Mesothelial cell of epicardium (in vitro differentiated cells): ENCODE measurements around the gene ATL3. TPM values are rescaled to one million over a fixed set of nuclear protein-coding genes. Genes with fewer than 3 reads are reported as not detected.

Experiments
- DNase-seq, 2 experiments: peaks; one replicate each; pipeline ENCODE4 v3.0.0; 2021; ENCODE audit warnings: low spot score in 2 of 2; ENCODE audit not compliant: unreplicated experiment in 2 of 2
- H3K27ac Mint-ChIP-seq: 2 replicates; pipeline ENCODE4 v1.8.0; 2021; ENCODE audit warnings: mixed read lengths
- H3K27me3 Mint-ChIP-seq: 2 replicates; pipeline ENCODE4 v1.8.0; 2021; ENCODE audit warnings: low read depth, mixed read lengths
- H3K36me3 Mint-ChIP-seq: 2 replicates; pipeline ENCODE4 v1.8.0; 2021; ENCODE audit warnings: mixed read lengths
- H3K4me1 Mint-ChIP-seq: 2 replicates; pipeline ENCODE4 v1.8.0; 2021; ENCODE audit warnings: mixed read lengths
- H3K4me3 Mint-ChIP-seq: 2 replicates; pipeline ENCODE4 v1.8.0; 2021; ENCODE audit warnings: mild to moderate bottlenecking, moderate library complexity, mixed read lengths
- H3K9me3 Mint-ChIP-seq: 2 replicates; pipeline ENCODE4 v1.8.0; 2021; ENCODE audit warnings: mixed read lengths
- total RNA-seq: library from RNA; stranded (reverse); gene quantifications from 3 replicates; pipeline ENCODE4 v1.2.1, GENCODE V29; 2021
- TF ChIP-seq, protein P1 (sequence below): fragments of 200-600 bp; sonication (generic); IDR thresholded peaks from one replicate; pipeline ENCODE4 v1.5.0; 2021; ENCODE audit warnings: antibody characterized with exemption; ENCODE audit not compliant: unreplicated experiment

ATL3 gene
- total RNA-seq, 1 donor from 2014 or later, result 20.0 TPM

DNA sequence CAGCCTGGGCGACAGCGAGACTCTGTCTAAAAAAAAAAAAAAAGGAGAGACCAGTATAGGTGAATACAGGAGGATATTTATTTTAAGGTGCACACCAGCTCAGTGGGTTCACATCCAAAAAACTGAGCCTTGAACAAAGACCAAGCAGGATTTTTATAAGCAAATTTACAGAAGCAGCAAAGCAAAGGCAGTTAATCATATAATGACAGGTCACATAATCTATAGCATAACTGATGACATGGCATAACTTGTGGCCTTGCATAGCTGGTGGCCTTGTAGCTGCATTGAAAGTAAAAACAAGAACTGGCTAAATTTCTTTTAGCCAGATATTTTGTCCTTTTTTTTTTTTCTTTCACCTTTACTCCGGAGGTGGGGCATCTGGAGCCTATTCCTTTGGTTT lies 54.2 kb downstream of the ATL3 start:
- TF ChIP-seq, protein P1, sequence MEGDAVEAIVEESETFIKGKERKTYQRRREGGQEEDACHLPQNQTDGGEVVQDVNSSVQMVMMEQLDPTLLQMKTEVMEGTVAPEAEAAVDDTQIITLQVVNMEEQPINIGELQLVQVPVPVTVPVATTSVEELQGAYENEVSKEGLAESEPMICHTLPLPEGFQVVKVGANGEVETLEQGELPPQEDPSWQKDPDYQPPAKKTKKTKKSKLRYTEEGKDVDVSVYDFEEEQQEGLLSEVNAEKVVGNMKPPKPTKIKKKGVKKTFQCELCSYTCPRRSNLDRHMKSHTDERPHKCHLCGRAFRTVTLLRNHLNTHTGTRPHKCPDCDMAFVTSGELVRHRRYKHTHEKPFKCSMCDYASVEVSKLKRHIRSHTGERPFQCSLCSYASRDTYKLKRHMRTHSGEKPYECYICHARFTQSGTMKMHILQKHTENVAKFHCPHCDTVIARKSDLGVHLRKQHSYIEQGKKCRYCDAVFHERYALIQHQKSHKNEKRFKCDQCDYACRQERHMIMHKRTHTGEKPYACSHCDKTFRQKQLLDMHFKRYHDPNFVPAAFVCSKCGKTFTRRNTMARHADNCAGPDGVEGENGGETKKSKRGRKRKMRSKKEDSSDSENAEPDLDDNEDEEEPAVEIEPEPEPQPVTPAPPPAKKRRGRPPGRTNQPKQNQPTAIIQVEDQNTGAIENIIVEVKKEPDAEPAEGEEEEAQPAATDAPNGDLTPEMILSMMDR, result no peak
- H3K27ac Mint-ChIP-seq, result no peak overlapping the region

GRCh38 chr11:63614136-63614671 lies 57.0 kb downstream of the ATL3 start, which contains the start of gene PLAAT3:
PLAAT3 (minus strand) TSS chr11:63614433; CDS start chr11:63614014, 419 bp downstream.
- Mint-ChIP-seq H3K4me1 (peaks cover 24% of the 10 kb centered on the region), H3K9me3 (no peaks in the 10 kb centered on the region), H3K27ac (no peak within 1 kb of the TSS), H3K27me3 (peaks cover 18% of the 10 kb centered on the region), H3K4me3 (peak within 1 kb of the TSS; percentile 71), H3K36me3 (no peaks in the 10 kb centered on the region)
- TF ChIP-seq, protein P1, result no peak
- peak in 1 of 2 experiments; percentile 41 for DNase-seq

More for the DNA sequence above, 54.2 kb downstream of the ATL3 start:
- Mint-ChIP-seq H3K36me3 (no peaks in the 10 kb centered on the region), H3K9me3 (no peaks in the 10 kb centered on the region), H3K4me1 (peaks cover 13% of the 10 kb centered on the region), H3K4me3 (no peak overlapping the region), H3K27me3 (peaks cover 18% of the 10 kb centered on the region)
- DNase-seq, result no peak

- TF ChIP-seq, protein P1, result no peak
- Mint-ChIP-seq H3K27ac (no peak overlapping the region), H3K9me3 (no peaks in the 10 kb centered on the region), H3K4me1 (peaks cover 27% of the 10 kb centered on the region), H3K36me3 (no peaks in the 10 kb centered on the region), H3K4me3 (peak overlapping the region; percentile 71), H3K27me3 (peaks cover 18% of the 10 kb centered on the region)
- peak in 1 of 2 experiments; percentile 45 for DNase-seq
Observed at GRCh38 chr11:63613517-63614135, 57.5 kb downstream of the ATL3 start.

DNA sequence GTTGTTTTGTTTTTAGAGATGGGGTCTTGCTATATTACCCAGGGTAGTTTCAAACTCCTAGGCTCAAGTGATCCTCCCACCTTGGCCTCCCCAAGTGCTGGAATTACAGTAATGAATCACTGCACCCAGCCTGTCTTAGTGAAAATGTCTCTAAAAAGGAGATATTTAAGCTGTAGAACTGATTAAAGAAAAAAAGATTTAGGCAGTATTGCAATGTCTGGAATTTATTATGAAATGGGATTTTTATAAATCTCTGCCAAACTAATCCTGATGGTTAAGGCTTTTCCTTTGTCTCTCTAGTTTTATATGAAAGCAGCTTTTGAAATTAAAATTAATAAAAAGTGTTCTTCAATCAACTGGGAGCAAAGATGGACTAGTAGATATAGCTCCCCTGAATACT lies 59.0 kb downstream of the ATL3 start:
- peaks cover 30% of the 10 kb centered on the region for H3K4me1 Mint-ChIP-seq
- peaks cover 18% of the 10 kb centered on the region for H3K27me3 Mint-ChIP-seq
- TF ChIP-seq, protein P1, result no peak
- H3K4me3 Mint-ChIP-seq, result no peak overlapping the region
- DNase-seq, result no peak
- no peak overlapping the region for H3K27ac Mint-ChIP-seq
- no peaks in the 10 kb centered on the region for H3K36me3 Mint-ChIP-seq
- no peaks in the 10 kb centered on the region for H3K9me3 Mint-ChIP-seq

GRCh38 chr11:63611395-63611747 lies 59.8 kb downstream of the ATL3 start:
- Mint-ChIP-seq H3K9me3 (no peaks in the 10 kb centered on the region), H3K36me3 (no peaks in the 10 kb centered on the region), H3K4me1 (peaks cover 30% of the 10 kb centered on the region), H3K27me3 (peaks cover 18% of the 10 kb centered on the region), H3K4me3 (no peak overlapping the region), H3K27ac (no peak overlapping the region)
- TF ChIP-seq, protein P1, result no peak
- no peak for DNase-seq
